ENCODE measurements around the gene PIP5K1B.

Gene PIP5K1B

GRCh38 chr9:68940573-68940972 lies 235.5 kb downstream of the PIP5K1B start:
- no peak for DNase-seq (ENCODE audit: insufficient read length, low spot score)
- FAIRE-seq, result peak; percentile 55
- no peak for TF ChIP-seq POLR2A (IDR thresholded peaks at IDR 0.05; ENCODE audit: low read depth, low read length)

GRCh38 chr9:68941780-68942459 lies 236.9 kb downstream of the PIP5K1B start:
- FAIRE-seq (no peak), DNase-seq (ENCODE audit: insufficient read length, low spot score) (no peak)
- no peak for TF ChIP-seq POLR2A (IDR thresholded peaks at IDR 0.05; ENCODE audit: low read depth, low read length)

GRCh38 chr9:68942790-68943189 lies 237.8 kb downstream of the PIP5K1B start:
- TF ChIP-seq POLR2A (IDR thresholded peaks at IDR 0.05; ENCODE audit: low read depth, low read length), result no peak
- FAIRE-seq (no peak), DNase-seq (ENCODE audit: insufficient read length, low spot score) (no peak)

- DNase-seq (ENCODE audit: insufficient read length, low spot score) (no peak), FAIRE-seq (no peak)
- TF ChIP-seq POLR2A (IDR thresholded peaks at IDR 0.05; ENCODE audit: low read depth, low read length), result no peak
Measured at GRCh38 chr9:68947015-68947414, 242.0 kb downstream of the PIP5K1B start.

GRCh38 chr9:68947842-68948569 lies 243.0 kb downstream of the PIP5K1B start:
- FAIRE-seq, result no peak
- DNase-seq (ENCODE audit: insufficient read length, low spot score), result no peak
- no peak for TF ChIP-seq POLR2A (IDR thresholded peaks at IDR 0.05; ENCODE audit: low read depth, low read length)

- no peak for TF ChIP-seq POLR2A (IDR thresholded peaks at IDR 0.05; ENCODE audit: low read depth, low read length)
- no peak for DNase-seq (ENCODE audit: insufficient read length, low spot score)
- FAIRE-seq, result no peak
Measured at GRCh38 chr9:68949271-68950000, 244.4 kb downstream of the PIP5K1B start.

- TF ChIP-seq POLR2A (IDR thresholded peaks at IDR 0.05; ENCODE audit: low read depth, low read length), result no peak
- FAIRE-seq (no peak), DNase-seq (ENCODE audit: insufficient read length, low spot score) (no peak)
Measured at GRCh38 chr9:68950188-68950587, 245.1 kb downstream of the PIP5K1B start.

- no peak for DNase-seq (ENCODE audit: insufficient read length, low spot score)
- FAIRE-seq, result no peak
- no peak for TF ChIP-seq POLR2A (IDR thresholded peaks at IDR 0.05; ENCODE audit: low read depth, low read length)
Measured at GRCh38 chr9:68950689-68951088, 245.6 kb downstream of the PIP5K1B start.

- no peak for DNase-seq (ENCODE audit: insufficient read length, low spot score)
- no peak for TF ChIP-seq POLR2A (IDR thresholded peaks at IDR 0.05; ENCODE audit: low read depth, low read length)
- FAIRE-seq, result no peak
Measured at GRCh38 chr9:68951879-68952659, 247.0 kb downstream of the PIP5K1B start.

- FAIRE-seq, result no peak
- DNase-seq (ENCODE audit: insufficient read length, low spot score), result no peak
- no peak for TF ChIP-seq POLR2A (IDR thresholded peaks at IDR 0.05; ENCODE audit: low read depth, low read length)
Measured at GRCh38 chr9:68953771-68954170, 248.7 kb downstream of the PIP5K1B start.

GRCh38 chr9:68955330-68955729 lies 250.3 kb downstream of the PIP5K1B start:
- no peak for DNase-seq (ENCODE audit: insufficient read length, low spot score)
- FAIRE-seq, result no peak
- TF ChIP-seq POLR2A (IDR thresholded peaks at IDR 0.05; ENCODE audit: low read depth, low read length), result no peak

- DNase-seq (ENCODE audit: insufficient read length, low spot score) (no peak), FAIRE-seq (no peak)
- TF ChIP-seq POLR2A (IDR thresholded peaks at IDR 0.05; ENCODE audit: low read depth, low read length), result no peak
Measured at GRCh38 chr9:68957479-68957878, 252.4 kb downstream of the PIP5K1B start.

- FAIRE-seq (no peak), DNase-seq (ENCODE audit: insufficient read length, low spot score) (no peak)
- no peak for TF ChIP-seq POLR2A (IDR thresholded peaks at IDR 0.05; ENCODE audit: low read depth, low read length)
Measured at GRCh38 chr9:68961587-68961986, 256.5 kb downstream of the PIP5K1B start.

- TF ChIP-seq POLR2A (IDR thresholded peaks at IDR 0.05; ENCODE audit: low read depth, low read length), result no peak
- no peak for FAIRE-seq
- DNase-seq (ENCODE audit: insufficient read length, low spot score), result no peak
Measured at GRCh38 chr9:68963416-68963815, 258.4 kb downstream of the PIP5K1B start.

Measured in H54 (cell line).